Raji (cell line): ENCODE measurements around the gene DDX49.

ENCODE experiments used
- POLR2A ChIP-seq: IDR thresholded peaks from 2 replicates; pipeline ENCODE4 v1.6.1; 2011; ENCODE audit warnings: low read depth, low read length, control low read depth; ENCODE audit not compliant: insufficient read depth

DDX49 gene

GRCh38 chr19:18903156-18904037, 16.1 kb upstream of the DDX49 start:
- no peak for TF ChIP-seq POLR2A

- no peak for TF ChIP-seq POLR2A
Observed at GRCh38 chr19:18904334-18905057, 15.0 kb upstream of the DDX49 start.

- TF ChIP-seq POLR2A = no peak
Observed at GRCh38 chr19:18905058-18905456, 14.5 kb upstream of the DDX49 start.

GRCh38 chr19:18905513-18906236, 13.8 kb upstream of the DDX49 start:
- no peak for TF ChIP-seq POLR2A

- no peak for TF ChIP-seq POLR2A
Observed at GRCh38 chr19:18906605-18907519, 12.7 kb upstream of the DDX49 start.

- TF ChIP-seq POLR2A = no peak
Observed at GRCh38 chr19:18908917-18909619, 10.4 kb upstream of the DDX49 start.

- no peak for TF ChIP-seq POLR2A
Observed at GRCh38 chr19:18910010-18910409, 9.5 kb upstream of the DDX49 start.

- no peak for TF ChIP-seq POLR2A
Observed at GRCh38 chr19:18910801-18911436, 8.6 kb upstream of the DDX49 start.

GRCh38 chr19:18912933-18913332, 6.6 kb upstream of the DDX49 start:
- TF ChIP-seq POLR2A = no peak

- no peak for TF ChIP-seq POLR2A
Observed at GRCh38 chr19:18913466-18913865, 6.0 kb upstream of the DDX49 start.

- TF ChIP-seq POLR2A = no peak
Observed at GRCh38 chr19:18915639-18916038, 3.9 kb upstream of the DDX49 start.

- no peak for TF ChIP-seq POLR2A
Observed at GRCh38 chr19:18919900-18920214, 342 bp downstream of the DDX49 start.

GRCh38 chr19:18920400-18920799, 885 bp downstream of the DDX49 start:
- no peak for TF ChIP-seq POLR2A

GRCh38 chr19:18921593-18921992, 2.1 kb downstream of the DDX49 start:
- TF ChIP-seq POLR2A = no peak
